PC-3 (cell line): ENCODE measurements around the gene TSEN15.

ENCODE experiments used
- EZH2 ChIP-seq: fragments of 300-600 bp; sonication (generic); IDR thresholded peaks from one replicate; pipeline ENCODE4 v1.6.1; 2017; ENCODE audit warnings: antibody characterized with exemption, mild to moderate bottlenecking, low read length; ENCODE audit not compliant: unreplicated experiment
- TF ChIP-seq, protein P1 (sequence below): fragments of 300-600 bp; sonication (generic); conservative IDR thresholded peaks from 2 replicates; pipeline ENCODE4 v1.5.1; 2017; ENCODE audit warnings: antibody characterized with exemption, low read depth, mild to moderate bottlenecking, low read length

- TF ChIP-seq, protein P1, sequence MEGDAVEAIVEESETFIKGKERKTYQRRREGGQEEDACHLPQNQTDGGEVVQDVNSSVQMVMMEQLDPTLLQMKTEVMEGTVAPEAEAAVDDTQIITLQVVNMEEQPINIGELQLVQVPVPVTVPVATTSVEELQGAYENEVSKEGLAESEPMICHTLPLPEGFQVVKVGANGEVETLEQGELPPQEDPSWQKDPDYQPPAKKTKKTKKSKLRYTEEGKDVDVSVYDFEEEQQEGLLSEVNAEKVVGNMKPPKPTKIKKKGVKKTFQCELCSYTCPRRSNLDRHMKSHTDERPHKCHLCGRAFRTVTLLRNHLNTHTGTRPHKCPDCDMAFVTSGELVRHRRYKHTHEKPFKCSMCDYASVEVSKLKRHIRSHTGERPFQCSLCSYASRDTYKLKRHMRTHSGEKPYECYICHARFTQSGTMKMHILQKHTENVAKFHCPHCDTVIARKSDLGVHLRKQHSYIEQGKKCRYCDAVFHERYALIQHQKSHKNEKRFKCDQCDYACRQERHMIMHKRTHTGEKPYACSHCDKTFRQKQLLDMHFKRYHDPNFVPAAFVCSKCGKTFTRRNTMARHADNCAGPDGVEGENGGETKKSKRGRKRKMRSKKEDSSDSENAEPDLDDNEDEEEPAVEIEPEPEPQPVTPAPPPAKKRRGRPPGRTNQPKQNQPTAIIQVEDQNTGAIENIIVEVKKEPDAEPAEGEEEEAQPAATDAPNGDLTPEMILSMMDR = no peak
- TF ChIP-seq EZH2 = no peak
These were observed 12.4 kb upstream of the TSEN15 start for GRCh38 chr1:184039126-184039525.
